Liver (tissue), 3 donors: ENCODE data around the gene FUBP3.

Experiments
- FOXA1 ChIP-seq: IDR thresholded peaks from 2 replicates; pipeline ENCODE4 v1.6.1; 2016; ENCODE audit warnings: antibody characterized with exemption
- GABPA ChIP-seq, 2 donors: IDR thresholded peaks in 1 of 2; conservative IDR thresholded peaks in 1 of 2; 2 replicates each; pipeline ENCODE4 v1.6.1; 2016; ENCODE audit warnings: antibody characterized with exemption in 2 of 2, mild to moderate bottlenecking in 1 of 2, moderate library complexity in 1 of 2
- JUND ChIP-seq, 2 donors: IDR thresholded peaks; 2 replicates each; pipeline ENCODE4 v1.6.1; 2016; ENCODE audit warnings: antibody characterized with exemption in 2 of 2
- RAD21 ChIP-seq, 2 donors: IDR thresholded peaks; 2 replicates each; pipeline ENCODE4 v1.6.1; 2016; ENCODE audit warnings: antibody characterized with exemption in 2 of 2, mild to moderate bottlenecking in 2 of 2
- SP1 ChIP-seq: IDR thresholded peaks from 2 replicates; pipeline ENCODE4 v1.6.1; 2018; ENCODE audit warnings: antibody characterized with exemption, mild to moderate bottlenecking
- TAF1 ChIP-seq: conservative IDR thresholded peaks from 2 replicates; pipeline ENCODE4 v1.6.1; 2016; ENCODE audit warnings: antibody characterized with exemption, mild to moderate bottlenecking
- TF ChIP-seq, protein P1 (sequence below): IDR thresholded peaks from 2 replicates; pipeline ENCODE4 v1.6.1; 2016; ENCODE audit warnings: antibody characterized with exemption
- TF ChIP-seq, protein P2 (sequence below): fragments of 150-350 bp; IDR thresholded peaks from 2 replicates; pipeline ENCODE4 v1.5.1; 2017; ENCODE audit warnings: improper control_type of control experiment, low read depth, low read length; ENCODE audit not compliant: missing input control
- TF ChIP-seq, protein P3 (sequence below): IDR thresholded peaks from 2 replicates; pipeline ENCODE4 v1.6.1; 2016; ENCODE audit warnings: antibody characterized with exemption, mild to moderate bottlenecking
- TF ChIP-seq, protein P4 (sequence below): IDR thresholded peaks from 2 replicates; pipeline ENCODE4 v1.6.1; 2016; ENCODE audit warnings: antibody characterized with exemption
- donor health status: healthy.
- donor health status: healthy.

DNA sequence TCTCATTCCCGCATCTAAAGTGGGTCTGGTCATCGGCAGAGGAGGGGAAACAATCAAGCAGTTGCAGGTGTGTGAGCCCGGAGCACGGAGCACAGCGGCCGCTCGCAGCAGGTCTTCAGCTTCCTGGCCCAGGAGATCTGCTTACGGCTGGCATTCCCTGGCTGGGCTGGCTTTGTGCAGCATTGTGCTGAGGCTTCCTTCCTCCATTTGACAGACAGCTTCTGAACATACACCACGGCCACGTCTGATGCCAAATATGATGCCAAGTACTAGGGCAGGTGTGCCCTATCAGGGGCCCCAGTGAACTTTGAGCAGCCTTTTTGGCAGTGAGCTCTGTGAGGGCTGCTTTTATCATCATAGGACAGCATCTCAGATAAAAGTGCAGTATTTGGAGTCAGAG is 37.1 kb downstream of the FUBP3 start:
- TF ChIP-seq, protein P1, sequence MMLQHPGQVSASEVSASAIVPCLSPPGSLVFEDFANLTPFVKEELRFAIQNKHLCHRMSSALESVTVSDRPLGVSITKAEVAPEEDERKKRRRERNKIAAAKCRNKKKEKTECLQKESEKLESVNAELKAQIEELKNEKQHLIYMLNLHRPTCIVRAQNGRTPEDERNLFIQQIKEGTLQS: no peak
- TF ChIP-seq FOXA1: no peak
- TF ChIP-seq, protein P2, sequence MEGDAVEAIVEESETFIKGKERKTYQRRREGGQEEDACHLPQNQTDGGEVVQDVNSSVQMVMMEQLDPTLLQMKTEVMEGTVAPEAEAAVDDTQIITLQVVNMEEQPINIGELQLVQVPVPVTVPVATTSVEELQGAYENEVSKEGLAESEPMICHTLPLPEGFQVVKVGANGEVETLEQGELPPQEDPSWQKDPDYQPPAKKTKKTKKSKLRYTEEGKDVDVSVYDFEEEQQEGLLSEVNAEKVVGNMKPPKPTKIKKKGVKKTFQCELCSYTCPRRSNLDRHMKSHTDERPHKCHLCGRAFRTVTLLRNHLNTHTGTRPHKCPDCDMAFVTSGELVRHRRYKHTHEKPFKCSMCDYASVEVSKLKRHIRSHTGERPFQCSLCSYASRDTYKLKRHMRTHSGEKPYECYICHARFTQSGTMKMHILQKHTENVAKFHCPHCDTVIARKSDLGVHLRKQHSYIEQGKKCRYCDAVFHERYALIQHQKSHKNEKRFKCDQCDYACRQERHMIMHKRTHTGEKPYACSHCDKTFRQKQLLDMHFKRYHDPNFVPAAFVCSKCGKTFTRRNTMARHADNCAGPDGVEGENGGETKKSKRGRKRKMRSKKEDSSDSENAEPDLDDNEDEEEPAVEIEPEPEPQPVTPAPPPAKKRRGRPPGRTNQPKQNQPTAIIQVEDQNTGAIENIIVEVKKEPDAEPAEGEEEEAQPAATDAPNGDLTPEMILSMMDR: no peak
- TF ChIP-seq, protein P3, sequence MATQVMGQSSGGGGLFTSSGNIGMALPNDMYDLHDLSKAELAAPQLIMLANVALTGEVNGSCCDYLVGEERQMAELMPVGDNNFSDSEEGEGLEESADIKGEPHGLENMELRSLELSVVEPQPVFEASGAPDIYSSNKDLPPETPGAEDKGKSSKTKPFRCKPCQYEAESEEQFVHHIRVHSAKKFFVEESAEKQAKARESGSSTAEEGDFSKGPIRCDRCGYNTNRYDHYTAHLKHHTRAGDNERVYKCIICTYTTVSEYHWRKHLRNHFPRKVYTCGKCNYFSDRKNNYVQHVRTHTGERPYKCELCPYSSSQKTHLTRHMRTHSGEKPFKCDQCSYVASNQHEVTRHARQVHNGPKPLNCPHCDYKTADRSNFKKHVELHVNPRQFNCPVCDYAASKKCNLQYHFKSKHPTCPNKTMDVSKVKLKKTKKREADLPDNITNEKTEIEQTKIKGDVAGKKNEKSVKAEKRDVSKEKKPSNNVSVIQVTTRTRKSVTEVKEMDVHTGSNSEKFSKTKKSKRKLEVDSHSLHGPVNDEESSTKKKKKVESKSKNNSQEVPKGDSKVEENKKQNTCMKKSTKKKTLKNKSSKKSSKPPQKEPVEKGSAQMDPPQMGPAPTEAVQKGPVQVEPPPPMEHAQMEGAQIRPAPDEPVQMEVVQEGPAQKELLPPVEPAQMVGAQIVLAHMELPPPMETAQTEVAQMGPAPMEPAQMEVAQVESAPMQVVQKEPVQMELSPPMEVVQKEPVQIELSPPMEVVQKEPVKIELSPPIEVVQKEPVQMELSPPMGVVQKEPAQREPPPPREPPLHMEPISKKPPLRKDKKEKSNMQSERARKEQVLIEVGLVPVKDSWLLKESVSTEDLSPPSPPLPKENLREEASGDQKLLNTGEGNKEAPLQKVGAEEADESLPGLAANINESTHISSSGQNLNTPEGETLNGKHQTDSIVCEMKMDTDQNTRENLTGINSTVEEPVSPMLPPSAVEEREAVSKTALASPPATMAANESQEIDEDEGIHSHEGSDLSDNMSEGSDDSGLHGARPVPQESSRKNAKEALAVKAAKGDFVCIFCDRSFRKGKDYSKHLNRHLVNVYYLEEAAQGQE: no peak
- TF ChIP-seq JUND (IDR thresholded peaks at IDR 0.05): no peak
- peak; percentile 36 for TF ChIP-seq SP1
- TF ChIP-seq, protein P4, sequence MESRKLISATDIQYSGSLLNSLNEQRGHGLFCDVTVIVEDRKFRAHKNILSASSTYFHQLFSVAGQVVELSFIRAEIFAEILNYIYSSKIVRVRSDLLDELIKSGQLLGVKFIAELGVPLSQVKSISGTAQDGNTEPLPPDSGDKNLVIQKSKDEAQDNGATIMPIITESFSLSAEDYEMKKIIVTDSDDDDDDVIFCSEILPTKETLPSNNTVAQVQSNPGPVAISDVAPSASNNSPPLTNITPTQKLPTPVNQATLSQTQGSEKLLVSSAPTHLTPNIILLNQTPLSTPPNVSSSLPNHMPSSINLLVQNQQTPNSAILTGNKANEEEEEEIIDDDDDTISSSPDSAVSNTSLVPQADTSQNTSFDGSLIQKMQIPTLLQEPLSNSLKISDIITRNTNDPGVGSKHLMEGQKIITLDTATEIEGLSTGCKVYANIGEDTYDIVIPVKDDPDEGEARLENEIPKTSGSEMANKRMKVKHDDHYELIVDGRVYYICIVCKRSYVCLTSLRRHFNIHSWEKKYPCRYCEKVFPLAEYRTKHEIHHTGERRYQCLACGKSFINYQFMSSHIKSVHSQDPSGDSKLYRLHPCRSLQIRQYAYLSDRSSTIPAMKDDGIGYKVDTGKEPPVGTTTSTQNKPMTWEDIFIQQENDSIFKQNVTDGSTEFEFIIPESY: no peak
- no peak for TF ChIP-seq TAF1
- peak in 1 of 2 donors; percentile 30 for TF ChIP-seq GABPA (IDR thresholded peaks at IDR 0.05 in 1 of 2, conservative IDR thresholded peaks at IDR 0.05 in 1 of 2)
- TF ChIP-seq RAD21 (IDR thresholded peaks at IDR 0.05): peak; percentile 15 to 59
